ENCODE results near the gene NEK4. TPM values are rescaled to one million over a fixed set of nuclear protein-coding genes. Genes with fewer than 3 reads are reported as not detected.

Gene NEK4
- polyA plus RNA-seq, 1 of the 3 experiments (the other 2 are of a cell fraction): 8.8 TPM

GRCh38 chr3:52773361-52774065 lies 2.8 kb upstream of the NEK4 start:
- H3K27ac ChIP-seq (ENCODE audit: low read depth in 2 of 2, low read length in 1 of 2): no peak overlapping the region
- 90% methylated on average over 12 of the region's 13 CpGs for WGBS (ENCODE audit: low lambda C conversion rate)
- no peaks in the 10 kb centered on the region for H4K20me1 ChIP-seq (ENCODE audit: insufficient read depth)
- H3K27me3 ChIP-seq (ENCODE audit: insufficient read depth): no peaks in the 10 kb centered on the region
- no peak overlapping the region for H3K4me3 ChIP-seq (ENCODE audit: low read depth in 2 of 2, low read length in 1 of 2)
- H3F3A ChIP-seq (replicated peaks; ENCODE audit: insufficient read depth): no peaks in the 10 kb centered on the region
- H3K4me2 ChIP-seq: no peak overlapping the region
- H3K9me3 ChIP-seq: no peaks in the 10 kb centered on the region
- ChIA-PET CTCF (no interaction called here), POLR2A (interaction anchor here (0.7 kb wide), 1 partner anchor 32 kb away, joined by 3 read pairs; no protein-coding TSS in a partner anchor)
- TF ChIP-seq ELF1 (IDR thresholded peaks at IDR 0.05) (no peak), PBX3 (IDR thresholded peaks at IDR 0.05) (no peak), USF2 (IDR thresholded peaks at IDR 0.05; ENCODE audit: borderline replicate concordance, low read depth, low read length) (no peak), NRF1 (IDR thresholded peaks at IDR 0.05; ENCODE audit: low read depth, low read length) (no peak), FOXM1 (IDR thresholded peaks at IDR 0.05; ENCODE audit: low read depth) (no peak), GABPA (IDR thresholded peaks at IDR 0.05; ENCODE audit: low read depth) (no peak), RXRA (IDR thresholded peaks at IDR 0.05; ENCODE audit: borderline replicate concordance, low read depth) (no peak), TCF12 (IDR thresholded peaks at IDR 0.05) (no peak), SIN3A (IDR thresholded peaks at IDR 0.05; ENCODE audit: borderline replicate concordance, low read depth, low read length) (no peak), JUND (IDR thresholded peaks at IDR 0.05) (no peak), RCOR1 (IDR thresholded peaks at IDR 0.05; ENCODE audit: low read length) (no peak), RAD21 (IDR thresholded peaks at IDR 0.05; ENCODE audit: low read length) (no peak), IRF3 (IDR thresholded peaks at IDR 0.05; ENCODE audit: low read depth, low read length) (no peak), EP300 (IDR thresholded peaks at IDR 0.05; ENCODE audit: borderline replicate concordance in 1 of 2, low read depth in 1 of 2, low read length in 1 of 2) (no peak), GATA2 (CRISPR knock-in tag; IDR thresholded peaks at IDR 0.05) (no peak), FOXJ3 (CRISPR knock-in tag; IDR thresholded peaks at IDR 0.05) (no peak), USF1 (IDR thresholded peaks at IDR 0.05; ENCODE audit: borderline replicate concordance, low read depth) (no peak), MEF2A (IDR thresholded peaks at IDR 0.05; ENCODE audit: borderline replicate concordance, low read depth) (no peak)
- no peaks in the 10 kb centered on the region for H3K9me2 ChIP-seq
- H3K36me3 ChIP-seq (replicated peaks in 1 of 2; ENCODE audit: control insufficient read depth in 1 of 2, insufficient read depth in 2 of 2, low read length in 1 of 2): no peaks in the 10 kb centered on the region
- peaks cover 18% of the 10 kb centered on the region for H3K79me2 ChIP-seq (ENCODE audit: insufficient read depth)
- no peak overlapping the region for H3K9ac ChIP-seq
- H2AFZ ChIP-seq (ENCODE audit: low read depth): no peak overlapping the region
- no peak for DNase-seq
- peaks cover 0 to 17% of the 10 kb centered on the region in 2 experiments; a peak in 2 of 4 replicates for H3K4me1 ChIP-seq (ENCODE audit: control insufficient read depth in 1 of 2, insufficient read depth in 2 of 2, low read depth in 1 of 2, low read length in 1 of 2)
